GM21367 (cell line): Measurements from ENCODE around the gene COL16A1.

ENCODE experiments used
- ATAC-seq: cut with Tn5 transposase; IDR thresholded peaks from one replicate; pipeline ENCODE4 v1.9.1; 2021; ENCODE audit not compliant: unreplicated experiment

Gene COL16A1

GRCh38 chr1:31607360-31607759 lies 96.5 kb downstream of the COL16A1 start:
- ATAC-seq = no peak

GRCh38 chr1:31605908-31606427 lies 97.8 kb downstream of the COL16A1 start:
- peak; percentile 95 for ATAC-seq
